C4-2B (cell line): ENCODE data around the gene PRKCA.

Experiments used
- H3K27ac ChIP-seq: fragments of 450-650 bp; 2 replicates; pipeline ENCODE4 v1.5.1; 2017
- CTCF ChIP-seq: fragments of 450-650 bp; conservative IDR thresholded peaks from 2 replicates; pipeline ENCODE4 v1.5.1; 2017; ENCODE audit warnings: mild to moderate bottlenecking
- ZFX ChIP-seq: fragments of 450-650 bp; IDR thresholded peaks from 2 replicates; pipeline ENCODE4 v1.6.1; 2017

The PRKCA gene

DNA sequence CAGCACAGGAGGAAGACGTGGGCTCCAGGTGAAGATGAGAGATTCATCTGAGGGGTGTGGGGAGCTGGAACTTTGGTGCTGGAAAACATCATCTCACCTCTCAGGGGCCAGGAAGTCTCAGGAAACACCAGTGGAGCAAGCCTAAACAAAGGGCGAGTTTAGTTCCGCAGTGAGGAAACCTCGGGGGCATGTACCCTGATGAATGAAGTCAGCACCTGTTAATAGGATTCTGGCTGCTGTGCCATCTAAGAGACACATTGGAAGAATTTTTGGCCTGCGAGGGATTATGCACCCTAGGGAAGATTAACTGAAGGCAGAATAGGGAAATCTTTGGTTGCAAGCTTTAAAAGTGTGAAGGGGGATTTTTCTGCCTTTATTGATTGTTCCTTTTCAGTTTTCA is 437.8 kb downstream of the PRKCA start:
- TF ChIP-seq CTCF (no peak), ZFX (no peak)
- no peak overlapping the region for H3K27ac ChIP-seq

- no peak overlapping the region for H3K27ac ChIP-seq
- TF ChIP-seq ZFX: no peak
- TF ChIP-seq CTCF: no peak
Observed at GRCh38 chr17:66743511-66743910, 441.1 kb downstream of the PRKCA start.

DNA sequence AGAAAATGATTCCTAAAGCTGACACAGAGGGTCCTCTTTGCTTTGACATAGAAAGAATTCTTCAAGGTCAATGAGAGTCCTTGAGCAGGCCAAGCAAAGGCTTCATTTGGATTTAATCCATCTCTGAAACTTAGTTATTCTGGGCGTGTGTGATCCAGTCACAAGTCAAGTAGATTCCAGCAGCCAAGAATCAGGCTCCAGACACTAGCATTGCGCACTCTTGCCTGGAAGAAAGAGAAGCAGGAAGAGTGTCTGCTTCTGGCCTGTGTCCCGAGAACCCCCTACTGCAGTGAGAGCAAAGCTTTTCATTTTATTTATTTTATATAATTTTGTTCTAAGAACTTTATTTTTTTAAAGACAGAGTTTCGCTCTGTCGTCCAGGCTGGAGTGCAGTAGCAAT is 444.3 kb downstream of the PRKCA start:
- no peak overlapping the region for H3K27ac ChIP-seq
- TF ChIP-seq ZFX: no peak
- TF ChIP-seq CTCF: no peak

- TF ChIP-seq ZFX: no peak
- TF ChIP-seq CTCF: no peak
- no peak overlapping the region for H3K27ac ChIP-seq
Observed at GRCh38 chr17:66747578-66748275, 445.3 kb downstream of the PRKCA start.

GRCh38 chr17:66748578-66748977 is 446.2 kb downstream of the PRKCA start:
- no peak overlapping the region for H3K27ac ChIP-seq
- TF ChIP-seq CTCF: no peak
- TF ChIP-seq ZFX: no peak

DNA sequence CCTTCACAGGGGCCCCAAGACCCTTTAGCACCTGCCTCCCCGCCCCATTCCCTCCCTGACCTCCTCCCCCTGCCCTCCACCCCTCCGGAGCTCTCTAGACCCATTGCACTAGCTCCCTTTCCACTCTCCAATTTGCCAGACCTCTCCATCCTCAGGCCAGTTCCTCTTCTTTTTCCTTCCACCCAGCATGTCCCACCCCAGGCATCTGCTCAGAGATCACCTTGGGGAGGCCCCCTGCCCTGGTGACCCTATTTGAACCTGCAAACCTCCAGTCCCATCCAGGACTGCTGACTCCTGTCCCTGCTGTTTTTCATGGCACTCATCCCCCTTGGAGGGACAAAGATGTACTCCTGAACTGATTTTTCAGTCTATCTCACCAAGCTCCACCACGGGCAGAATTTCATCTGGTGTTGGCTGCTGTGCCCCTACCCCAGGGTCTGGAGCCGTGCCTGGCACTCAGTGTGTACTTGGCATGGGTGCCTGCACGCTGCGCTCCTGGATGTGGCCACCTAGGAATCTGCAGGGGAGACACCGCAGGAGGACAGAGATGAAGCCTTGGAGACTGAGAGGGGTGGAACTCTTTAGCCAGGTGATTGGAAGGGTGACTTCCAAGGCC is 446.9 kb downstream of the PRKCA start:
- no peak for TF ChIP-seq ZFX
- no peak for TF ChIP-seq CTCF
- H3K27ac ChIP-seq: no peak overlapping the region

DNA sequence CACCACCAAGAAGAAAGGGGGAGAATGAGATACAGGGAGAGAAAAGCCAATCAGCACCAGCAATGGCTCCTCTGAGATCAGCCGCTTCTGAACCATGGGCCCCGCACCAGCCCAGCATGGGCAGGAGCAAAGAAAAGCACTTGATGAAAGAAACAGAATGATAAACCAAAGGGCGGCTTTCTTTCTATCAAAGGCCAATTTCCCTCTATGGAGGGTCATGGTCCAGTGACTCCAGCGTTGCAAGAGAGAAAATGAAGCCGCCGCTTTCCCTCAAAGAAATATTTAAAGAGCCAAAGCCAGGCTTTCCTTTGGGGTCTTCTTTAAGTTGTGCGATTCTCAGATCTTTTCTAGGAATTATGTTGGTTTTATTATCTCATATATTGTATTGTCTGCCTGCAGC is 447.7 kb downstream of the PRKCA start:
- TF ChIP-seq CTCF (no peak), ZFX (no peak)

More for the DNA sequence above, 447.7 kb downstream of the PRKCA start:
- no peak overlapping the region for H3K27ac ChIP-seq
